Measurements from ENCODE around the gene ADAMTSL3. TPM values are rescaled to one million over a fixed set of nuclear protein-coding genes. Genes with fewer than 3 reads are reported as not detected.

Gene ADAMTSL3
- polyA plus RNA-seq, 1 of the 3 experiments (the other 2 are of a cell fraction), result 0.02 TPM

GRCh38 chr15:83973816-83974215 is 319.9 kb downstream of the ADAMTSL3 start:
- Histone ChIP-seq H3K9ac (no peak overlapping the region), H3K36me3 (replicated peaks in 1 of 2; ENCODE audit: control insufficient read depth in 1 of 2, insufficient read depth in 2 of 2, low read length in 1 of 2) (no peaks in the 10 kb centered on the region), H2AFZ (ENCODE audit: low read depth) (no peak overlapping the region), H3K4me1 (ENCODE audit: control insufficient read depth in 1 of 2, insufficient read depth in 2 of 2, low read depth in 1 of 2, low read length in 1 of 2) (no peaks in the 10 kb centered on the region), H4K20me1 (ENCODE audit: insufficient read depth) (no peaks in the 10 kb centered on the region), H3F3A (replicated peaks; ENCODE audit: insufficient read depth) (no peaks in the 10 kb centered on the region), H3K4me3 (ENCODE audit: low read depth in 2 of 2, low read length in 1 of 2) (no peak overlapping the region), H3K9me3 (no peaks in the 10 kb centered on the region), H3K4me2 (no peak overlapping the region), H3K27ac (ENCODE audit: low read depth in 2 of 2, low read length in 1 of 2) (no peak overlapping the region), H3K9me2 (no peaks in the 10 kb centered on the region), H3K79me2 (ENCODE audit: insufficient read depth) (no peaks in the 10 kb centered on the region), H3K27me3 (ENCODE audit: insufficient read depth) (no peaks in the 10 kb centered on the region)
- DNase-seq, result peak; percentile 20
- WGBS (ENCODE audit: low lambda C conversion rate), result 14% methylated on average over 3 of the region's 3 CpGs
- POLR2A ChIA-PET, result no interaction called here
- 0 out of 2 replicates have a peak, but pooled peaks have one; percentile 26 for TF ChIP-seq RAD21 (IDR thresholded peaks at IDR 0.05; ENCODE audit: low read length)
- peak; percentile 43 for TF ChIP-seq CTCF (IDR thresholded peaks at IDR 0.05)
- TF ChIP-seq EP300 (IDR thresholded peaks at IDR 0.05; ENCODE audit: borderline replicate concordance in 1 of 2, low read depth in 1 of 2, low read length in 1 of 2), result no peak
- TF ChIP-seq ELF1 (IDR thresholded peaks at IDR 0.05), result no peak
- CTCF ChIA-PET, result interaction anchor here (1.3 to 3.4 kb wide), 3 partner anchors 10 to 171 kb away, joined by 3 to 18 read pairs (median 3); no protein-coding TSS in a partner anchor

- no peak for TF ChIP-seq YY1 (IDR thresholded peaks at IDR 0.05; ENCODE audit: low read depth)
- no peak for TF ChIP-seq ZBTB33 (IDR thresholded peaks at IDR 0.05; ENCODE audit: borderline replicate concordance, low read depth)
- no peak for TF ChIP-seq MXI1 (IDR thresholded peaks at IDR 0.05; ENCODE audit: low read depth, low read length)
- no peaks in the 10 kb centered on the region for H3K4me1 ChIP-seq (ENCODE audit: control insufficient read depth in 1 of 2, insufficient read depth in 2 of 2, low read depth in 1 of 2, low read length in 1 of 2)
- no peaks in the 10 kb centered on the region for H3K36me3 ChIP-seq (replicated peaks in 1 of 2; ENCODE audit: control insufficient read depth in 1 of 2, insufficient read depth in 2 of 2, low read length in 1 of 2)
- no peaks in the 10 kb centered on the region for H3K27me3 ChIP-seq (ENCODE audit: insufficient read depth)
- POLR2A ChIA-PET, result no interaction called here
- H3K27ac ChIP-seq (ENCODE audit: low read depth in 2 of 2, low read length in 1 of 2), result no peak overlapping the region
- no peak for DNase-seq
- H3F3A ChIP-seq (replicated peaks; ENCODE audit: insufficient read depth), result no peaks in the 10 kb centered on the region
- H3K9me3 ChIP-seq, result no peaks in the 10 kb centered on the region
- no peak overlapping the region for H3K9ac ChIP-seq
- H3K4me3 ChIP-seq (ENCODE audit: low read depth in 2 of 2, low read length in 1 of 2), result no peak overlapping the region
- H3K9me2 ChIP-seq, result no peaks in the 10 kb centered on the region
- H3K4me2 ChIP-seq, result no peak overlapping the region
- H3K79me2 ChIP-seq (ENCODE audit: insufficient read depth), result no peaks in the 10 kb centered on the region
- CTCF ChIA-PET, result interaction anchor here (0.6 to 1.1 kb wide), 2 partner anchors 21 to 57 kb away, joined by 3 to 4 read pairs; no protein-coding TSS in a partner anchor
- no peak overlapping the region for H2AFZ ChIP-seq (ENCODE audit: low read depth)
- no peaks in the 10 kb centered on the region for H4K20me1 ChIP-seq (ENCODE audit: insufficient read depth)
Measured at GRCh38 chr15:83977992-83978391, 324.1 kb downstream of the ADAMTSL3 start.

- Histone ChIP-seq H3K4me3 (ENCODE audit: low read depth in 2 of 2, low read length in 1 of 2) (no peak overlapping the region), H3K4me1 (ENCODE audit: control insufficient read depth in 1 of 2, insufficient read depth in 2 of 2, low read depth in 1 of 2, low read length in 1 of 2) (no peaks in the 10 kb centered on the region), H4K20me1 (ENCODE audit: insufficient read depth) (no peaks in the 10 kb centered on the region), H3K79me2 (ENCODE audit: insufficient read depth) (no peaks in the 10 kb centered on the region), H3K9me3 (no peaks in the 10 kb centered on the region), H3K36me3 (replicated peaks in 1 of 2; ENCODE audit: control insufficient read depth in 1 of 2, insufficient read depth in 2 of 2, low read length in 1 of 2) (no peaks in the 10 kb centered on the region), H3K9me2 (no peaks in the 10 kb centered on the region), H3F3A (replicated peaks; ENCODE audit: insufficient read depth) (no peaks in the 10 kb centered on the region), H3K4me2 (no peak overlapping the region), H3K27me3 (ENCODE audit: insufficient read depth) (no peaks in the 10 kb centered on the region), H3K9ac (no peak overlapping the region), H2AFZ (ENCODE audit: low read depth) (no peak overlapping the region), H3K27ac (ENCODE audit: low read depth in 2 of 2, low read length in 1 of 2) (no peak overlapping the region)
- 0% methylated on average over 1 of the region's 3 CpGs for WGBS (ENCODE audit: low lambda C conversion rate)
- DNase-seq, result no peak
- ChIA-PET CTCF (interaction anchor here (0.6 to 1.1 kb wide), 2 partner anchors 20 to 56 kb away, joined by 3 to 4 read pairs; no protein-coding TSS in a partner anchor), POLR2A (no interaction called here)
- TF ChIP-seq MEF2A (IDR thresholded peaks at IDR 0.05; ENCODE audit: borderline replicate concordance, low read depth), result no peak
- no peak for TF ChIP-seq USF2 (IDR thresholded peaks at IDR 0.05; ENCODE audit: borderline replicate concordance, low read depth, low read length)
- TF ChIP-seq YY1 (IDR thresholded peaks at IDR 0.05; ENCODE audit: low read depth), result no peak
- no peak for TF ChIP-seq ZBTB33 (IDR thresholded peaks at IDR 0.05; ENCODE audit: borderline replicate concordance, low read depth)
- TF ChIP-seq USF1 (IDR thresholded peaks at IDR 0.05; ENCODE audit: borderline replicate concordance, low read depth), result no peak
- no peak for TF ChIP-seq SIN3A (IDR thresholded peaks at IDR 0.05; ENCODE audit: borderline replicate concordance, low read depth, low read length)
Measured at GRCh38 chr15:83978588-83978987, 324.7 kb downstream of the ADAMTSL3 start.

Data from SK-N-SH (cell line).